Upper lobe of left lung (tissue), 4 donors: ENCODE results near the gene CHMP1B.
"Not testable (repeated sequence)": the region's sequence is repeated elsewhere in the genome, so short reads cannot be mapped to it uniquely, and the experiment has no call there.

Experiments used
- POLR2A ChIP-seq, 4 donors: fragments of 450-650 bp; IDR thresholded peaks; one replicate each; pipeline ENCODE4 v1.5.1; 2016 to 2017; ENCODE audit warnings: antibody characterized with exemption in 4 of 4, mild to moderate bottlenecking in 2 of 4
- TF ChIP-seq, protein P1 (sequence below), 6 experiments: fragments of 450-650 bp in 4 of 6; fragments of 200-600 bp in 2 of 6; sonication (generic) in 2 of 6; IDR thresholded peaks; one replicate each; pipeline ENCODE4 v1.5.1; 2016 to 2019; ENCODE audit warnings: antibody characterized with exemption in 6 of 6

DNA sequence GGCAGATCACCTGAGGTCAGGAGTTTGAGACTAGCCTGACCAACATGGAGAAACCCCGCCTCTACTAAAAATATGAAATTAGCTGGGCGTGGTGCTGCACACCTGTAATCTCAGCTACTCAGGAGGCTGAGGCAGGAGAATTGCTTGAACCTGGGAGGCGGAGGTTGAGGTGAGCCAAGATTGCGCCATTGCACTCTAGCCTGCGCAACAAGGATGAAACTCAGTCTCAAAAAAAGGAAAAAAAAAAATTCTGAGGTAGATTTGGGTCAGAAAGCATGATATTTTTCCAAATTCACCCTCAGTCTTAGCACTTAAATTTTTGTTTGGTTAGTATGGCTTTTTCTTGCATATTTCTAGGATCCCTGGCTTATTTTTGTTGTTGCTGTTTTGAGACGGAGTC is 3.3 kb downstream of the CHMP1B start:
- TF ChIP-seq POLR2A (IDR thresholded peaks at IDR 0.05): not testable (repeated sequence)
- TF ChIP-seq, protein P1, sequence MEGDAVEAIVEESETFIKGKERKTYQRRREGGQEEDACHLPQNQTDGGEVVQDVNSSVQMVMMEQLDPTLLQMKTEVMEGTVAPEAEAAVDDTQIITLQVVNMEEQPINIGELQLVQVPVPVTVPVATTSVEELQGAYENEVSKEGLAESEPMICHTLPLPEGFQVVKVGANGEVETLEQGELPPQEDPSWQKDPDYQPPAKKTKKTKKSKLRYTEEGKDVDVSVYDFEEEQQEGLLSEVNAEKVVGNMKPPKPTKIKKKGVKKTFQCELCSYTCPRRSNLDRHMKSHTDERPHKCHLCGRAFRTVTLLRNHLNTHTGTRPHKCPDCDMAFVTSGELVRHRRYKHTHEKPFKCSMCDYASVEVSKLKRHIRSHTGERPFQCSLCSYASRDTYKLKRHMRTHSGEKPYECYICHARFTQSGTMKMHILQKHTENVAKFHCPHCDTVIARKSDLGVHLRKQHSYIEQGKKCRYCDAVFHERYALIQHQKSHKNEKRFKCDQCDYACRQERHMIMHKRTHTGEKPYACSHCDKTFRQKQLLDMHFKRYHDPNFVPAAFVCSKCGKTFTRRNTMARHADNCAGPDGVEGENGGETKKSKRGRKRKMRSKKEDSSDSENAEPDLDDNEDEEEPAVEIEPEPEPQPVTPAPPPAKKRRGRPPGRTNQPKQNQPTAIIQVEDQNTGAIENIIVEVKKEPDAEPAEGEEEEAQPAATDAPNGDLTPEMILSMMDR (IDR thresholded peaks at IDR 0.05): not testable (repeated sequence)
